GM18873 (cell line): Measurements from ENCODE around the gene APOBR.
"Not testable (repeated sequence)": the region's sequence is repeated elsewhere in the genome, so short reads cannot be mapped to it uniquely, and the experiment has no call there.

Source experiments
- ATAC-seq: cut with Tn5 transposase; IDR thresholded peaks from one replicate; pipeline ENCODE4 v1.9.1; 2021; ENCODE audit warnings: mild to moderate bottlenecking, moderate library complexity, moderate number of reproducible peaks; ENCODE audit not compliant: unreplicated experiment, low FRiP score

Gene APOBR

GRCh38 chr16:28526201-28527099 is 32.0 kb downstream of the APOBR start:
- no peak for ATAC-seq

- not testable (repeated sequence) for ATAC-seq
Observed at GRCh38 chr16:28527100-28527785, 32.8 kb downstream of the APOBR start.

- ATAC-seq, result no peak
Observed at GRCh38 chr16:28527985-28528384, 33.5 kb downstream of the APOBR start.

- no peak for ATAC-seq
Observed at GRCh38 chr16:28528463-28528867, 34.0 kb downstream of the APOBR start.

GRCh38 chr16:28529124-28529523 is 34.7 kb downstream of the APOBR start:
- ATAC-seq, result no peak

GRCh38 chr16:28531777-28532744 is 37.6 kb downstream of the APOBR start:
- no peak for ATAC-seq

GRCh38 chr16:28532940-28533647 is 38.7 kb downstream of the APOBR start:
- no peak for ATAC-seq

GRCh38 chr16:28534542-28535373 is 40.3 kb downstream of the APOBR start:
- no peak for ATAC-seq

GRCh38 chr16:28537076-28537475 is 42.6 kb downstream of the APOBR start:
- no peak for ATAC-seq

GRCh38 chr16:28537964-28538732 is 43.7 kb downstream of the APOBR start:
- ATAC-seq, result no peak

GRCh38 chr16:28538733-28539596 is 44.5 kb downstream of the APOBR start, which contains the start of gene NUPR1:
TSS of gene NUPR1 (minus strand) at chr16:28538974. CDS start at chr16:28538907, 67 bp downstream.
- no peak for ATAC-seq

- ATAC-seq, result no peak
Observed at GRCh38 chr16:28540346-28540745, 45.9 kb downstream of the APOBR start.

- no peak for ATAC-seq
Observed at GRCh38 chr16:28542646-28543045, 48.2 kb downstream of the APOBR start.

- ATAC-seq, result no peak
Observed at GRCh38 chr16:28543072-28543471, 48.6 kb downstream of the APOBR start.

- ATAC-seq, result no peak
Observed at GRCh38 chr16:28544998-28545397, 50.6 kb downstream of the APOBR start.

- ATAC-seq, result not testable (repeated sequence)
Observed at GRCh38 chr16:28545964-28546363, 51.5 kb downstream of the APOBR start.

- ATAC-seq, result no peak
Observed at GRCh38 chr16:28546626-28547025, 52.2 kb downstream of the APOBR start.
